Measurements from ENCODE around the gene ETV6. TPM values are rescaled to one million over a fixed set of nuclear protein-coding genes. Genes with fewer than 3 reads are reported as not detected.
A peak's percentile ranks its signal among the peaks of the same experiment; 100 is the strongest.

Gene ETV6
- total and polyA plus RNA-seq, 9 of the 15 experiments (the other 6 are each of a cell fraction or from before 2014, with no cell fraction given), result 0.81 to 12.7 (median 4.1) TPM

DNA sequence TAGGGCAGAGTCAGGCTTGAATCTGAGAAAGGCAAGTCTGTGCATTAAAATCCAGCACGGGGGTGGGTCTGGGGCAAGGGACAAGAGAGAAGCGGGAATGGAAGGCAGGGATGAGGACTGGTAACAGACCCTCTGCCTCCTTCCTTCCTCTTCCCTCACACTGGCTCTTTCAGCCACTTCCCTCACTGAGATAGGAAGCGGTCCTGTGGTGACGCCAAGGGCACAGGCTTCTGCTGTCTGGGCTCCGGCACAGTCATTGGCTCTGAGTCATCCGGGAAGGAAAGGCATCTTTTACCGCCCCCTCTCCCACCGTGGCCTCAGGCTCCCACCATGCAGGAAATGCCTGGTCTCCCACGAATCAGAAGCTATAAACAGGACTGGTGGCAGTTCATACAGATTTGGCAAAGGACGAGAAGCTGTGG, 70.2 kb downstream of the ETV6 start:
- ChIA-PET CTCF (ENCODE audit: low intra/inter-chr PET ratio) (no interaction called here), POLR2A (no interaction called here)
- H3K9ac ChIP-seq (ENCODE audit: insufficient read depth in 1 of 2, low read depth in 2 of 2, low read length in 2 of 2), result no peak overlapping the region
- H3K9me1 ChIP-seq (ENCODE audit: control insufficient read depth, insufficient read depth, low read length), result no peaks in the 10 kb centered on the region
- H3K9me3 ChIP-seq (replicated peaks; ENCODE audit: control insufficient read depth, insufficient read depth, low read depth, low read length), result no peaks in the 10 kb centered on the region
- H3K36me3 ChIP-seq (ENCODE audit: control insufficient read depth, insufficient read depth, low read length), result no peaks in the 10 kb centered on the region
- WGBS (ENCODE audit: insufficient coverage, low coverage, missing lambda C conversion rate), result 28% methylated on average over 5 of the region's 10 CpGs
- peaks cover 0 to 2% of the 10 kb centered on the region in 2 experiments; a peak in 2 of 5 replicates for H3K4me1 ChIP-seq (replicated peaks in 1 of 2; ENCODE audit: control insufficient read depth in 2 of 2, insufficient read depth in 2 of 2, low read length in 2 of 2)
- no peaks in the 10 kb centered on the region for H3K79me2 ChIP-seq (ENCODE audit: control insufficient read depth, insufficient read depth, low read length)
- no peak overlapping the region for H2AFZ ChIP-seq (ENCODE audit: low read depth, low read length)
- no peaks in the 10 kb centered on the region for H3K27me3 ChIP-seq (ENCODE audit: control insufficient read depth in 2 of 2, insufficient read depth in 2 of 2, low read length in 2 of 2)
- intact Hi-C loops (cut with micrococcal nuclease) (no loop called here), in situ Hi-C loops (cut with MboI) (no loop called here)
- TF ChIP-seq WHSC1 (IDR thresholded peaks at IDR 0.05; ENCODE audit: low read length) (no peak), EGR1 (conservative IDR thresholded peaks at IDR 0.05) (0 out of 2 replicates have a peak, but pooled peaks have one; percentile 11)
- ATAC-seq (no peak), DNase-seq (ENCODE audit: extremely low read depth in 1 of 4, low spot score in 3 of 4) (peak in 1 of 4 experiments; percentile 8), FAIRE-seq (no peak)
- no peak overlapping the region for H3K4me2 ChIP-seq (ENCODE audit: insufficient read depth, low read length)
- no TSS peak for BruUV-seq (replicated peaks)
- H3K4me3 ChIP-seq, result no peak overlapping the region
- no peak overlapping the region for H3K27ac ChIP-seq (ENCODE audit: extremely low read depth, low read depth, low read length)
- no peaks in the 10 kb centered on the region for H4K20me1 ChIP-seq (replicated peaks; ENCODE audit: control insufficient read depth, insufficient read depth, low read length)

DNA sequence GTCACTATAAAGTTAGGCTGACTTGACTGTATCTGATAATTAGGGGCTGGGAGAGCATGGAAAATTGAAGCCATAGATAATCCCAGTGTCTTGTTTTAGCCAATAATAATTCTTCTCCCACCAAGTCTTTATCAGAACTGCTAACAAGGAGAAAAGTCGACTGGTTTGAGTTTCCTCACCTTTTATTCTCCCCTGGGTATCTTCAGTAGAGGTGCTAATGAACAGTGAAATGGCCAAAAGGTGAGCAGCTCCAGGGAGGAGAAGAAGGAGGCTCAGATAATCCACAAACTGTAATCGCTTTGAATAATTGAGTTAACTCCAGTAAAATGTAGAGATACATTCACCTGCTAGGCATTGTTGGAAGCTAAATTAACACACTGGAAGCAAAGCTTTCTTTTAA, 72.6 kb downstream of the ETV6 start:
- no peaks in the 10 kb centered on the region for H3K9me1 ChIP-seq (ENCODE audit: control insufficient read depth, insufficient read depth, low read length)
- in situ Hi-C loops (cut with MboI), result no loop called here
- intact Hi-C loops (cut with micrococcal nuclease), result no loop called here
- no peak overlapping the region for H3K4me2 ChIP-seq (ENCODE audit: insufficient read depth, low read length)
- 55% methylated on average over 2 of the region's 2 CpGs for WGBS (ENCODE audit: insufficient coverage, low coverage, missing lambda C conversion rate)
- H3K79me2 ChIP-seq (ENCODE audit: control insufficient read depth, insufficient read depth, low read length), result no peaks in the 10 kb centered on the region
- H3K27me3 ChIP-seq (ENCODE audit: control insufficient read depth in 2 of 2, insufficient read depth in 2 of 2, low read length in 2 of 2), result no peaks in the 10 kb centered on the region
- H2AFZ ChIP-seq (ENCODE audit: low read depth, low read length), result no peak overlapping the region
- TF ChIP-seq LARP7 (IDR thresholded peaks at IDR 0.05) (no peak), CTBP1 (IDR thresholded peaks at IDR 0.05; ENCODE audit: borderline replicate concordance) (no peak), ZBTB7A (IDR thresholded peaks at IDR 0.05; ENCODE audit: borderline replicate concordance, control insufficient read depth, low read depth, low read length) (no peak), ZNF561 (CRISPR knock-in tag; conservative IDR thresholded peaks at IDR 0.05) (no peak), SMARCB1 (IDR thresholded peaks at IDR 0.05; ENCODE audit: insufficient read length, low read depth) (no peak), RBM22 (IDR thresholded peaks at IDR 0.05; ENCODE audit: low read depth, low read length, poor library complexity, severe bottlenecking) (no peak), POLR2B (IDR thresholded peaks at IDR 0.05; ENCODE audit: low read depth, partially characterized antibody) (no peak), KLF13 (tag; IDR thresholded peaks at IDR 0.05; ENCODE audit: borderline replicate concordance, low read depth) (no peak), MIER1 (IDR thresholded peaks at IDR 0.05; ENCODE audit: low read depth) (no peak)
- H3K9ac ChIP-seq (ENCODE audit: insufficient read depth in 1 of 2, low read depth in 2 of 2, low read length in 2 of 2), result no peak overlapping the region
- FAIRE-seq, result no peak
- BruUV-seq (replicated peaks), result no TSS peak
- no peak overlapping the region for H3K27ac ChIP-seq (ENCODE audit: extremely low read depth, low read depth, low read length)
- no peaks in the 10 kb centered on the region for H3K36me3 ChIP-seq (ENCODE audit: control insufficient read depth, insufficient read depth, low read length)
- peaks cover 0 to 6% of the 10 kb centered on the region in 2 experiments; a peak in 2 of 5 replicates for H3K4me1 ChIP-seq (replicated peaks in 1 of 2; ENCODE audit: control insufficient read depth in 2 of 2, insufficient read depth in 2 of 2, low read length in 2 of 2)
- POLR2A ChIA-PET, result interaction anchor here (0.6 to 1.7 kb wide), 2 partner anchors 16 to 712 kb away, joined by 3 to 4 read pairs; no protein-coding TSS in a partner anchor
- no peak for ATAC-seq
- DNase-seq (ENCODE audit: extremely low read depth in 1 of 4, low spot score in 3 of 4), result no peak
- no peak overlapping the region for H3K4me3 ChIP-seq
- no peaks in the 10 kb centered on the region for H4K20me1 ChIP-seq (replicated peaks; ENCODE audit: control insufficient read depth, insufficient read depth, low read length)
- CTCF ChIA-PET (ENCODE audit: low intra/inter-chr PET ratio), result no interaction called here
- H3K9me3 ChIP-seq (replicated peaks; ENCODE audit: control insufficient read depth, insufficient read depth, low read depth, low read length), result no peaks in the 10 kb centered on the region
